ENCODE results near the gene PDE1A. TPM values are rescaled to one million over a fixed set of nuclear protein-coding genes. Genes with fewer than 3 reads are reported as not detected.

The PDE1A gene
- total RNA-seq, 4 donors from 2014 or later: 2.1 to 12.4 (median 2.8) TPM

- Histone ChIP-seq H3K27me3 (no peaks in the 10 kb centered on the region), H3K36me3 (no peaks in the 10 kb centered on the region), H3K27ac (no peak overlapping the region), H3K4me3 (no peak overlapping the region), H3K4me1 (no peaks in the 10 kb centered on the region), H3K9me3 (no peaks in the 10 kb centered on the region)
- no peak for DNase-seq
- no peak for TF ChIP-seq POLR2A (IDR thresholded peaks at IDR 0.05)
- TF ChIP-seq, protein P1, sequence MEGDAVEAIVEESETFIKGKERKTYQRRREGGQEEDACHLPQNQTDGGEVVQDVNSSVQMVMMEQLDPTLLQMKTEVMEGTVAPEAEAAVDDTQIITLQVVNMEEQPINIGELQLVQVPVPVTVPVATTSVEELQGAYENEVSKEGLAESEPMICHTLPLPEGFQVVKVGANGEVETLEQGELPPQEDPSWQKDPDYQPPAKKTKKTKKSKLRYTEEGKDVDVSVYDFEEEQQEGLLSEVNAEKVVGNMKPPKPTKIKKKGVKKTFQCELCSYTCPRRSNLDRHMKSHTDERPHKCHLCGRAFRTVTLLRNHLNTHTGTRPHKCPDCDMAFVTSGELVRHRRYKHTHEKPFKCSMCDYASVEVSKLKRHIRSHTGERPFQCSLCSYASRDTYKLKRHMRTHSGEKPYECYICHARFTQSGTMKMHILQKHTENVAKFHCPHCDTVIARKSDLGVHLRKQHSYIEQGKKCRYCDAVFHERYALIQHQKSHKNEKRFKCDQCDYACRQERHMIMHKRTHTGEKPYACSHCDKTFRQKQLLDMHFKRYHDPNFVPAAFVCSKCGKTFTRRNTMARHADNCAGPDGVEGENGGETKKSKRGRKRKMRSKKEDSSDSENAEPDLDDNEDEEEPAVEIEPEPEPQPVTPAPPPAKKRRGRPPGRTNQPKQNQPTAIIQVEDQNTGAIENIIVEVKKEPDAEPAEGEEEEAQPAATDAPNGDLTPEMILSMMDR (IDR thresholded peaks at IDR 0.05): no peak
These were observed 297.8 kb downstream of the PDE1A start for GRCh38 chr2:182128821-182129707.

GRCh38 chr2:182117196-182117595, 309.6 kb downstream of the PDE1A start:
- DNase-seq: no peak
- TF ChIP-seq POLR2A (IDR thresholded peaks at IDR 0.05): no peak
- TF ChIP-seq, protein P1 (IDR thresholded peaks at IDR 0.05): no peak
- Histone ChIP-seq H3K27ac (no peak overlapping the region), H3K9me3 (no peaks in the 10 kb centered on the region), H3K4me1 (no peaks in the 10 kb centered on the region), H3K27me3 (no peaks in the 10 kb centered on the region), H3K36me3 (no peaks in the 10 kb centered on the region), H3K4me3 (no peak overlapping the region)

DNA sequence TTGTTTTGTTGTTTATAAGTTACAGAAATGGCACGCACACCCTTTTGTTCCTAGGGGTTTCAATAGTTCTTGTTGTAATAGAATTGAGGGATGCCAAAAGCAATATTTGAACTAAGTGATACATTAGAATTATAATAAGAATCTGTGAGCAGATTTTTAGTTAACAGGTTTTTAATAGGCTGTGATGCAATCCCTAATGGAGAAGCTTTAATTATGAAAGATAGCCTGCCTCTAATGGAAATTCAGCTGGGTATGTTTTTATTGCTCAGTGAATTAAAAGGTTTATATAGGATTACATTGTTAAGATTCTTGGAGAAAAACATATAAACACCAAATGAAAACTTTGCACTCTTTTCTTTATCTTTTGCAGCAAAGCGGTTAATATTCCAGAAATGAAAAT, 310.1 kb downstream of the PDE1A start:
- H3K36me3 ChIP-seq: no peaks in the 10 kb centered on the region
- no peak for DNase-seq
- TF ChIP-seq, protein P1 (IDR thresholded peaks at IDR 0.05): no peak
- no peak for TF ChIP-seq POLR2A (IDR thresholded peaks at IDR 0.05)
- no peaks in the 10 kb centered on the region for H3K9me3 ChIP-seq
- H3K4me3 ChIP-seq: no peak overlapping the region
- H3K27ac ChIP-seq: no peak overlapping the region
- no peaks in the 10 kb centered on the region for H3K4me1 ChIP-seq
- H3K27me3 ChIP-seq: no peaks in the 10 kb centered on the region

DNA sequence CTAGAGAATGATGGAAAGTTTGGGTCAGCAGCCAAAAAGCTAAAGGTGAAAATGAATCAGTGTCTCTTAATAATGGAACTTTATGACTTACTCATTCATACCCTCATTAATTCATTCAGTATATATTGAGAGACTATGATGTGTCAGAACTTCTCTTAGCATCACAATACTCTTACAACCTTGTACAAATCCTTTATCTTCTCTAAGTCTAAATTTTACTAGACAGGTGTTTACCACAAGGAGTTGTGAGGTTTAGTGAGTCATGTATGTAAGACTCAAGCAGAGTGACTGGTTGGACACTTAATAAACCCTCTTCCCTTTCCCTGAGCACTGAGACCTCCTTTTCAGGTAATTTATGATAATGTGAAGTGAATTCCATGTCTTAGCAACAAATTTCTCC, 311.6 kb downstream of the PDE1A start:
- H3K27ac ChIP-seq: no peak overlapping the region
- DNase-seq: no peak
- no peak overlapping the region for H3K4me3 ChIP-seq
- no peaks in the 10 kb centered on the region for H3K27me3 ChIP-seq
- H3K36me3 ChIP-seq: no peaks in the 10 kb centered on the region
- no peaks in the 10 kb centered on the region for H3K9me3 ChIP-seq
- TF ChIP-seq, protein P1 (IDR thresholded peaks at IDR 0.05): no peak
- TF ChIP-seq POLR2A (IDR thresholded peaks at IDR 0.05): no peak
- no peaks in the 10 kb centered on the region for H3K4me1 ChIP-seq

DNA sequence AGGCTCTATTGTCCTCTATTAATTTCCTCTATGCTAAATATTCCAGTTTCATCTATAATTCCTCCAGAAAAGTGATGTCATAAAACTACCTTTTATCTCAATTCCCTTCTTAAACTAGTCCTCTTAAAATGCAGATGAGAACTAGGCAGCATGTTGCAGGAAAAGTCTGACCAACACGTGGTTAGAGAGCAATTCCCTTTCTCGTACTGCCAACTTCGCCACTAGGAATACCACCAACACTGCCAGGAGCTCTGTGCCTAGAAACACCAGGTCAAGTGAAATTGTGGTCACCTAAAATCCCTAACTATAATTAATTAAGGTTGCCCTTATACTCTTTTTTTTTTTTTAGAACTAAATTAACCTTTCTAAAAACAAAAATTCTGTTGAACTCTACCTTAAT, 313.5 kb downstream of the PDE1A start:
- Histone ChIP-seq H3K36me3 (no peaks in the 10 kb centered on the region), H3K9me3 (no peaks in the 10 kb centered on the region), H3K27ac (no peak overlapping the region), H3K4me1 (no peaks in the 10 kb centered on the region), H3K27me3 (no peaks in the 10 kb centered on the region), H3K4me3 (no peak overlapping the region)
- DNase-seq: no peak
- TF ChIP-seq POLR2A (IDR thresholded peaks at IDR 0.05): no peak
- TF ChIP-seq, protein P1 (IDR thresholded peaks at IDR 0.05): no peak
